ENCODE measurements around the gene LRRC10B.

The LRRC10B gene

GRCh38 chr11:61480261-61480993 lies 28.1 kb upstream of the LRRC10B start:
- no peak for DNase-seq (ENCODE audit: low read depth)
- no peak overlapping the region for H3K4me3 ChIP-seq (replicated peaks; ENCODE audit: low read depth, low read length)
- TF ChIP-seq CTCF (IDR thresholded peaks at IDR 0.05; ENCODE audit: low read length, missing control alignments): no peak

GRCh38 chr11:61480994-61481335 lies 27.6 kb upstream of the LRRC10B start:
- DNase-seq (ENCODE audit: low read depth): peak; percentile 34
- H3K4me3 ChIP-seq (replicated peaks; ENCODE audit: low read depth, low read length): no peak overlapping the region
- no peak for TF ChIP-seq CTCF (IDR thresholded peaks at IDR 0.05; ENCODE audit: low read length, missing control alignments)

- DNase-seq (ENCODE audit: low read depth): no peak
- H3K4me3 ChIP-seq (replicated peaks; ENCODE audit: low read depth, low read length): no peak overlapping the region
- no peak for TF ChIP-seq CTCF (IDR thresholded peaks at IDR 0.05; ENCODE audit: low read length, missing control alignments)
These were observed 26.7 kb upstream of the LRRC10B start for GRCh38 chr11:61481806-61482205.

GRCh38 chr11:61482513-61482912 lies 26.0 kb upstream of the LRRC10B start:
- DNase-seq (ENCODE audit: low read depth): no peak
- no peak overlapping the region for H3K4me3 ChIP-seq (replicated peaks; ENCODE audit: low read depth, low read length)
- peak; percentile 62 for TF ChIP-seq CTCF (IDR thresholded peaks at IDR 0.05; ENCODE audit: low read length, missing control alignments)

GRCh38 chr11:61484541-61484940 lies 24.0 kb upstream of the LRRC10B start:
- DNase-seq (ENCODE audit: low read depth): no peak
- no peak for TF ChIP-seq CTCF (IDR thresholded peaks at IDR 0.05; ENCODE audit: low read length, missing control alignments)
- H3K4me3 ChIP-seq (replicated peaks; ENCODE audit: low read depth, low read length): no peak overlapping the region

GRCh38 chr11:61485080-61485479 lies 23.5 kb upstream of the LRRC10B start:
- no peak for DNase-seq (ENCODE audit: low read depth)
- no peak for TF ChIP-seq CTCF (IDR thresholded peaks at IDR 0.05; ENCODE audit: low read length, missing control alignments)
- H3K4me3 ChIP-seq (replicated peaks; ENCODE audit: low read depth, low read length): no peak overlapping the region

- DNase-seq (ENCODE audit: low read depth): no peak
- TF ChIP-seq CTCF (IDR thresholded peaks at IDR 0.05; ENCODE audit: low read length, missing control alignments): no peak
- H3K4me3 ChIP-seq (replicated peaks; ENCODE audit: low read depth, low read length): no peak overlapping the region
These were observed 22.4 kb upstream of the LRRC10B start for GRCh38 chr11:61486011-61486620.
